HG03439 (cell line): ENCODE measurements around the gene CNIH1.
"Not testable (repeated sequence)": the region's sequence is repeated elsewhere in the genome, so short reads cannot be mapped to it uniquely, and the experiment has no call there.

Source experiments
- ATAC-seq: cut with Tn5 transposase; IDR thresholded peaks from one replicate; pipeline ENCODE4 v1.9.1; 2021; ENCODE audit warnings: mild to moderate bottlenecking, moderate library complexity; ENCODE audit not compliant: unreplicated experiment

CNIH1 gene

GRCh38 chr14:54392131-54392859 lies 48.9 kb downstream of the CNIH1 start:
- ATAC-seq, result no peak

- no peak for ATAC-seq
Observed at GRCh38 chr14:54387328-54387727, 53.8 kb downstream of the CNIH1 start.

GRCh38 chr14:54385556-54385955 lies 55.6 kb downstream of the CNIH1 start:
- no peak for ATAC-seq

- ATAC-seq, result no peak
Observed at GRCh38 chr14:54383835-54384234, 57.3 kb downstream of the CNIH1 start.

GRCh38 chr14:54381821-54382220 lies 59.4 kb downstream of the CNIH1 start:
- ATAC-seq, result no peak

GRCh38 chr14:54380558-54380957 lies 60.6 kb downstream of the CNIH1 start:
- ATAC-seq, result not testable (repeated sequence)

- not testable (repeated sequence) for ATAC-seq
Observed at GRCh38 chr14:54378893-54379292, 62.3 kb downstream of the CNIH1 start.

- no peak for ATAC-seq
Observed at GRCh38 chr14:54377501-54377900, 63.7 kb downstream of the CNIH1 start.

GRCh38 chr14:54374117-54374884 lies 66.9 kb downstream of the CNIH1 start:
- ATAC-seq, result no peak
